GM18867 (cell line): ENCODE measurements around the gene PSPH.
"Not testable (repeated sequence)": the region's sequence is repeated elsewhere in the genome, so short reads cannot be mapped to it uniquely, and the experiment has no call there.

Source experiments
- ATAC-seq: cut with Tn5 transposase; IDR thresholded peaks from one replicate; pipeline ENCODE4 v1.9.1; 2021; ENCODE audit warnings: mild to moderate bottlenecking, moderate library complexity; ENCODE audit not compliant: unreplicated experiment

Gene PSPH

GRCh38 chr7:56051339-56052191, at the start of gene PSPH, which contains the start of gene CCT6A:
PSPH (minus strand) TSS chr7:56051444; CDS start chr7:56021212, 30,232 bp downstream.
CCT6A (plus strand) TSS chr7:56051765; CDS start chr7:56051849, 84 bp downstream.
- ATAC-seq = peak; percentile 96

DNA sequence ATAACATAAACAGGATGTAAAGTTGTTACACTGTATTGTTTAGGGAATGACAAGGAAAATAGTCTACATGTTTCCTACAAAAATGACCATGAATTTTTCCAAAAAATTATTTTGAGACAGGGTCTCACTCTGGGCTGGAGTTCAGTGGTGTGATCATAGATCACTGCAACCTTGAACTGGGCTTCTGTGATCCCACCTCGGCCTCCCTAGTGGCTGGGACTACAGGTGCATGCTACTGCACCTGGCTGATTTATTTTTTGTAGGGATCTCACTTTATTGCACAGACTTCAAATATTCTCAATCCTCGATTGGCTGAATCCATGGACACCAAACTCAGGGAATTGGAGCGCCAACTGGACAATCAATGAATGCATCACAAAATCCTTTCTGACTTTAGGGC, 48.4 kb upstream of the PSPH start:
- no peak for ATAC-seq

DNA sequence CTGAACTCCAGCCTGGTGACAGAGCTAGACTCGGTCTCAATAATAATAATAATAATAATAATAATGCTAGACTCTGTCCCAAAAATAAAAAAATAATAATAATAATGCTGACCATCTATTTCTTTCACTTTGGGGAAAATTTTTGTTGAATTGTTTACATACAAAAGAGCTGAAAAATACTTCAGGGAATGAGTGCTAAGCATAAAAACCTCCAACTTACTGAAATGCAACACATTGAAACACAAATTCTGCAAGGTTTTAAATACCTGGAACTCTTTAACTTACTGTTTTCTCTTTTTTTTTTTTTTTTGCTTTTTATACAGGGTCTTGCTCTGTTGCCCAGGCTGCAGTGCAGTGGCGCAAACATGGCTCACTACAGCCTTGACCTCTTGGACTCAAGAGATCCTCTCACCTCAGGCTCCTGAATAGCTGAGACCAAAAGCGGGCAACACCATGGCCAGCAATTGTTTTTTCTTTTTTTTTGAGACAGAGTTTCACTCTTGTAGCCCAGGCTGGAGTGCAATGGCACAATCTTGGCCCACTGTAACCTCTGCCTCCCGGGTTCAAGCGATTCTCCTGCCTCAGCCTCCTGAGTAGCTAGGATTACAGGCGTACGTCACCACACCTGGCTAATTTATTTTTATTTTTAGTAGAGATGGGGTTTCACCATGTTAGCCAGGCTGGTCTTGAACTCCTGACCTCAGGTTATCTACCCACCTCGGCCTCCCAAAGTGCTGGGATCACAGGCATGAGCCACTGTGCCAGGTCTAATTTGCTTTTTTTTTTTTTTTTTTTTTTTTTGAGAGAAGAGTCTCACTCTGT, 47.2 kb upstream of the PSPH start:
- not testable (repeated sequence) for ATAC-seq

DNA sequence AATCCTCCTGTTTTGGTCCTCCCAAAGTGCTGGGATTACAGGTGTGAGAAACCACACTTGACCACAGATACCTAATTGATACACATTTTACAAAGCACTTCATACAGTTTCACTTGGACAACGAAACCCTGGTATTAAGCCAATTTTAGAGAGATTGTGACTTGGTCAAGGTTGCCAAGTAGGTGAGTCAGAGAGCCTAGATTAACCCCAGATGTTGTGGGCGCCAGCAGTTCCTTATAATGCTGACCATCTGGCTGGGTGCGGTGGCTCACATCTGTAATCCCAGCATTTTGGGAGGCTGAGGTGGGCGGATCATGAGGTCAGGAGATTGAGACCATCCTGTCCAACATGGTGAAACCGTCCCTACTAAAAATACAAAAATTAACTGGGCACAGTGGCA, 46.5 kb upstream of the PSPH start:
- ATAC-seq = no peak

- no peak for ATAC-seq
Measured at GRCh38 chr7:56092789-56093531, 41.7 kb upstream of the PSPH start, which contains the start of gene PHKG1. PHKG1 (minus strand) TSS chr7:56092952; CDS start chr7:56088941, 4,011 bp downstream.

DNA sequence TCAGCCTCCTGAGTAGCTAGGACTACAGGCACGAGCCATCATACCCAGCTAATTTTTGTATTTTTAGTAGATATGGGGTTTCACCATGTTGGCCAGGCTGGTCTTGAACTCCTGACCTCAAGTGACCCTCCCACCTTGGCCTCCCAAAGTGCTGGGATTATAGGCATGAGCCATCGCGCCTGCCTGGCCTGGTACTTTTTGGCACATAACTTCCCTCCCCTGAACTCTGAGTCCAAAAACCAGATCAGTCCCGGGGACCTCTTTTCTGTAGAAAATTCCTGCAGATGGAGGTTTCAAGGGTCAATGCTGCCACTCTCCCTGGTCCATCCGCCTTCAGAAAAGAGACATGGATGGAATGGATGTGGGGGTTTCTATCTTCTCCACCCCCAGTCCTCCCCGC, 41.1 kb upstream of the PSPH start:
- ATAC-seq = not testable (repeated sequence)

GRCh38 chr7:56091591-56091990, 40.3 kb upstream of the PSPH start:
- ATAC-seq = no peak

DNA sequence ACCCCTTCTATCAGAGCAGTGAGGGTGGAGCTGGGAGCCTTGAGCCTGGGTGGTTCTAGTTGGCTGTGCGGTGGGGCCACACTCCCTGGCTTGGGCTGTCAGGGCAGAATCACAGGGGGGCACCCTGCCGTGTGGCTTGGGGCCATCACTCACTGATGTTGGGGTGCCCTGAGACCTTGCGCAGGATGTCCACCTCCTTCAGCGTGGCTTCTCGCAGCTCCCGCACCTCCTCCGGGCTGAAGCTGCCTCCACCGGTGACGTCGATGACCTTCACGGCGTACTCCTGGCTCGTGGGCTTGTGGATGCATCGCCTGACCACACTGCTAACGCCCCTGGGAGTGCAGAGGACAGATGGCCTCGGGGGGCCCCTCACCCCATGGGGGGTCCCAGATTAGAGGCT, 36.2 kb upstream of the PSPH start:
- ATAC-seq = no peak

- ATAC-seq = no peak
Measured at GRCh38 chr7:56086761-56087160, 35.5 kb upstream of the PSPH start.

- no peak for ATAC-seq
Measured at GRCh38 chr7:56083150-56083785, 32.0 kb upstream of the PSPH start.

- no peak for ATAC-seq
Measured at GRCh38 chr7:56081626-56082340, 30.5 kb upstream of the PSPH start.

DNA sequence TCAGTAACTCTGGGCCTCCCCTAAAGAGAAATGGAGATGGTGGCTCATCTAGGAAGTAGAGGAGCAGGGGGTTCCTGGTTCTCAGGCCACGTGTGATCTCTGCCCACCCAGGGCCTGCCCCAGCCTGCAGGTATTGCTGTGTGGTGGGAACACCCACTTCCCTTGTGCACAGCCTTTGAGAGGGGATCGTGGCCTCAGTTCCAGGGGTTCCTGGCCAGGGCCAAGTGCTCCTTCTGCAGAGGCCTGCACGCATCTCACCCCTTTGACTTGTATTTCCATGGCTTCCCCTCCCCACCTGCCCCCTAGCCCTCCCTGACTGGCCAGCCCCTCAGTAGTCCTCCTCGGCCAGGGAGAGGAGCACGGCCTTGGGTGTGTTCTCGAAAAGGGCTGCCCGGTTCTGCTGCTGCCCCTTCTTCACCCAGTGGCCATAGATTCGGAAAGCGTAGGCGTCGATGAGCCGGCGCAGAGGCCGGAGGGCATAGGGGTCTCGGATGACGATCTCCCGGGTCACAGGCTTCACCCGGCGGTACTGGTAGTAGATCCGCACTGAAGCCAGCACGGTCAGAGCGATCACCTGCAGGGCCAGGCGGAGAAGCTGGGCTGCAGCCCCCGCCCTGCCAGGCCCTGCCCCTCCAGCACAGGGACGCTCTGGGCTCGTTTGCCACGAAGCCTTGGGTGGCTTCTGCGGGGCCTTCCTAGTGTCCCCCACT, 29.6 kb upstream of the PSPH start:
- ATAC-seq = not testable (repeated sequence)

GRCh38 chr7:56079450-56080185, 28.4 kb upstream of the PSPH start:
- ATAC-seq = no peak

DNA sequence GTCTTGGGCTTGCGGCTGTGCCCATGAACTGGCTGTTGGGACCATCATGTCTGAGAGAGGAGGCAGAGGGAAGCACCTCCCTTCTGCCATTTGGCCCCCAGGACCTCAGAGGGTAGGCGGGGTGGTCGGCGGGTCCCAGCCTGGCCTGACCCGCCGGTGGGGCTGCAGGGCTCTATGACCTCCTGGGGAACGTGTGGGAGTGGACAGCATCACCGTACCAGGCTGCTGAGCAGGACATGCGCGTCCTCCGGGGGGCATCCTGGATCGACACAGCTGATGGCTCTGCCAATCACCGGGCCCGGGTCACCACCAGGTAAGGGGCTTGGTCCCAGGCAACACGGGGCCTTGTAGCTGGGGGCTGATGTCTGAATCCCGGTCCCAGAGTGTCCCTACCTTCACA, 27.0 kb upstream of the PSPH start:
- ATAC-seq = no peak

- ATAC-seq = no peak
Measured at GRCh38 chr7:56077681-56078080, 26.4 kb upstream of the PSPH start.

DNA sequence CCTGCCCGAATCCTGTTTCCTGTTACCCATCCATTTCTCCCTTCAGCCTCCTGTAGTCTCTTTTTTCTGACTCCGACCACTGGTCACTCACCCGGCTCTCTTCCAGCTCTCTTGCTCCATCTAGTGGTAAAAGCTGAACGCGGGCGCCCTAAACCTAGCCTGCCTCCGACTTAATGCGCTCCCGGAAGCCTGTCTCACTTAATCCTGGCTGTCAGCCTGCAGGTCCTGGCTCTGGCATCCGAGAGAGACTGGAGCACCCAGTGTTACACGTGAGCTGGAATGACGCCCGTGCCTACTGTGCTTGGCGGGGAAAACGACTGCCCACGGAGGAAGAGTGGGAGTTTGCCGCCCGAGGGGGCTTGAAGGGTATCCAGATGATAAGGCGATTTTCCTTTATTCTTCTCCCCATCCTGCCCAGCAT, 23.1 kb upstream of the PSPH start:
- peak; percentile 90 for ATAC-seq

- not testable (repeated sequence) for ATAC-seq
Measured at GRCh38 chr7:56066376-56066775, 15.1 kb upstream of the PSPH start.

- ATAC-seq = peak; percentile 87
Measured at GRCh38 chr7:56063882-56064625, 12.8 kb upstream of the PSPH start, which contains the start of gene SUMF2. SUMF2 (plus strand) TSS chr7:56064286; CDS start chr7:56064312, 26 bp downstream.
